Smooth muscle cell (in vitro differentiated cells): Measurements from ENCODE around the gene PRUNE2. TPM values are rescaled to one million over a fixed set of nuclear protein-coding genes. Genes with fewer than 3 reads are reported as not detected.

ENCODE experiments used
- DNase-seq: peaks from one replicate; lab custom pipeline; 2025; ENCODE audit not compliant: unreplicated experiment; lab: John Stamatoyannopoulos, UW
- H2AFZ ChIP-seq: fragments of 200-600 bp; sonication (generic); 2 replicates; pipeline ENCODE4 v1.6.0; 2016; ENCODE audit warnings: antibody characterized with exemption, low read depth, mild to moderate bottlenecking
- H3F3A ChIP-seq: fragments of 200-600 bp; sonication (generic); 2 replicates; pipeline ENCODE4 v1.6.0; 2017; ENCODE audit warnings: antibody characterized with exemption, low read depth
- H3K27ac ChIP-seq: fragments of 200-600 bp; sonication (generic); 2 replicates; pipeline ENCODE4 v1.5.1; 2016; ENCODE audit warnings: low read depth, mild to moderate bottlenecking
- H3K27me3 ChIP-seq: fragments of 200-600 bp; sonication (generic); 2 replicates; pipeline ENCODE4 v1.6.1; 2016; ENCODE audit warnings: low read depth, mild to moderate bottlenecking
- H3K36me3 ChIP-seq: fragments of 200-600 bp; sonication (generic); 2 replicates; pipeline ENCODE4 v1.5.1; 2016; ENCODE audit warnings: low read depth
- H3K4me1 ChIP-seq: fragments of 200-600 bp; sonication (generic); 2 replicates; pipeline ENCODE4 v1.5.1; 2016; ENCODE audit warnings: low read depth
- H3K4me2 ChIP-seq: fragments of 200-600 bp; sonication (generic); 2 replicates; pipeline ENCODE4 v1.6.0; 2016; ENCODE audit warnings: mild to moderate bottlenecking
- H3K4me3 ChIP-seq: fragments of 200-600 bp; sonication (generic); 2 replicates; pipeline ENCODE4 v1.5.1; 2016; ENCODE audit warnings: mild to moderate bottlenecking
- H3K79me2 ChIP-seq: fragments of 200-600 bp; sonication (generic); 2 replicates; pipeline ENCODE4 v1.6.0; 2016; ENCODE audit warnings: low read depth, mild to moderate bottlenecking
- H3K9ac ChIP-seq: fragments of 200-600 bp; sonication (generic); 2 replicates; pipeline ENCODE4 v1.6.0; 2016; ENCODE audit warnings: low read depth
- H3K9me3 ChIP-seq: fragments of 200-600 bp; sonication (generic); replicated peaks from 2 replicates; pipeline ENCODE4 v1.5.1; 2016; ENCODE audit warnings: low read depth
- H4K20me1 ChIP-seq: fragments of 200-600 bp; sonication (generic); 2 replicates; pipeline ENCODE4 v1.6.0; 2016; ENCODE audit warnings: low read depth
- WGBS: methylation state at CpG from one replicate; pipeline ENCODE4 v1.1.7; 2016; ENCODE audit warnings: low lambda C conversion rate; 5-methylcytosine and 5-hydroxymethylcytosine counted together
- polyA plus RNA-seq: library from polyadenylated mRNA; unstranded; fragments of >200 nt; fragmentation: Nextera tagmentation; extraction: Ambion mirVana; gene quantifications from 2 replicates; pipeline ENCODE4 v1.2.1, GENCODE V29; 2016
- total RNA-seq: library from RNA; depleted of rRNA; stranded (reverse); fragments of >200 nt; gene quantifications from 2 replicates; pipeline ENCODE4 v1.2.3, GENCODE V29; 2014
- TF ChIP-seq, protein P1 (sequence below): fragments of 200-600 bp; sonication (generic); IDR thresholded peaks from 2 replicates; pipeline ENCODE4 v1.5.1; 2017; ENCODE audit warnings: borderline replicate concordance, mild to moderate bottlenecking, antibody characterized with exemption; ENCODE audit not compliant: insufficient read depth, poor library complexity, severe bottlenecking

The PRUNE2 gene
- total and polyA plus RNA-seq, 2 experiments from 2014 or later, result 0.79 to 1.9 TPM

DNA sequence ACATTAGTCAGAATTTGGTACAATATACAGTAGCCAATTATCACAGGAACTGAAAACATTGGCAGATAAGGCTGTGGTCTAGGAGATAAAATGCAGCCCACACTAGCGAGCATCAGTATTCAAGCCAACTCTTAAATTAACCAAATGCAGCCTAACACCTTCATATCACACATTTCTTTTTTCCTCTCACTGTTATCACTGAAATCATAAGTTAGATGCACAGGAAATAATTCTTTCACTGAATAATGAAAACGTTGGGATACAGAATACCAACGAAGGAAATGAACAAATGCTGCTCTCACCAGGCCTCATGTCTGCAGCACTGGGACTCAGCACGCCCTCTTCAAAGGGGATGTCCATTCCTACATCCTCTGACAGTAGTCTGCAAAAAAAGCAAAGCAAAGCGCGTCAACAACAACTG is 250.8 kb downstream of the PRUNE2 start:
- TF ChIP-seq, protein P1, sequence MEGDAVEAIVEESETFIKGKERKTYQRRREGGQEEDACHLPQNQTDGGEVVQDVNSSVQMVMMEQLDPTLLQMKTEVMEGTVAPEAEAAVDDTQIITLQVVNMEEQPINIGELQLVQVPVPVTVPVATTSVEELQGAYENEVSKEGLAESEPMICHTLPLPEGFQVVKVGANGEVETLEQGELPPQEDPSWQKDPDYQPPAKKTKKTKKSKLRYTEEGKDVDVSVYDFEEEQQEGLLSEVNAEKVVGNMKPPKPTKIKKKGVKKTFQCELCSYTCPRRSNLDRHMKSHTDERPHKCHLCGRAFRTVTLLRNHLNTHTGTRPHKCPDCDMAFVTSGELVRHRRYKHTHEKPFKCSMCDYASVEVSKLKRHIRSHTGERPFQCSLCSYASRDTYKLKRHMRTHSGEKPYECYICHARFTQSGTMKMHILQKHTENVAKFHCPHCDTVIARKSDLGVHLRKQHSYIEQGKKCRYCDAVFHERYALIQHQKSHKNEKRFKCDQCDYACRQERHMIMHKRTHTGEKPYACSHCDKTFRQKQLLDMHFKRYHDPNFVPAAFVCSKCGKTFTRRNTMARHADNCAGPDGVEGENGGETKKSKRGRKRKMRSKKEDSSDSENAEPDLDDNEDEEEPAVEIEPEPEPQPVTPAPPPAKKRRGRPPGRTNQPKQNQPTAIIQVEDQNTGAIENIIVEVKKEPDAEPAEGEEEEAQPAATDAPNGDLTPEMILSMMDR, result no peak

DNA sequence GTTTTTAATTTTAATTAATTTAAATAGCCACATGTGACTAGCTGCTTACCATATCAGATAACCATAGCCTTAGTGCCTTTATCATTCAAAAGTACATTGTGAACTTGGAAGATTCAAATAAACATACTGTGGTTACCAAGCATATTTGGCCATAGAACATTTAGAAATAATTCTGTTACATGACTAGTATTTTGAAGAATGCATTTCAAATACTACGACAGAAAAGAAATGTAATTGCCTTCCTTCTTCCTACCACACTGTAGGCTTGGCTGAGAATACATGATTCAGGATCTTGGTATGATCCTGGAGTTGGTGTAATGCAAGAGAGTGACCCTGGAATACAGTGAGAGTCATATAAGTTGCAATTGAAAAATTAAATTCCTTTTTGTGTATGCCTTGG is 251.3 kb downstream of the PRUNE2 start:
- Histone ChIP-seq H3F3A (peaks cover 15% of the 10 kb centered on the region), H3K27me3 (no peaks in the 10 kb centered on the region), H3K9me3 (no peaks in the 10 kb centered on the region), H3K27ac (peak overlapping the region; percentile 92), H4K20me1 (no peaks in the 10 kb centered on the region), H3K79me2 (no peaks in the 10 kb centered on the region), H3K4me1 (peaks cover 12% of the 10 kb centered on the region), H2AFZ (no peak overlapping the region), H3K4me2 (peak overlapping the region; percentile 73), H3K36me3 (no peaks in the 10 kb centered on the region), H3K4me3 (no peak overlapping the region), H3K9ac (peak overlapping the region; percentile 61)
- WGBS, result 2% methylated on average over 1 of the region's 1 CpG
- no peak for DNase-seq
- TF ChIP-seq, protein P1, result no peak

More for the DNA sequence above, 250.8 kb downstream of the PRUNE2 start:
- Histone ChIP-seq H2AFZ (no peak overlapping the region), H3K4me2 (peak overlapping the region; percentile 73), H3K4me1 (peaks cover 12% of the 10 kb centered on the region), H4K20me1 (no peaks in the 10 kb centered on the region), H3K4me3 (no peak overlapping the region), H3K79me2 (no peaks in the 10 kb centered on the region), H3K9me3 (no peaks in the 10 kb centered on the region), H3K36me3 (no peaks in the 10 kb centered on the region), H3F3A (peaks cover 15% of the 10 kb centered on the region), H3K27me3 (no peaks in the 10 kb centered on the region), H3K27ac (peak overlapping the region; percentile 92), H3K9ac (no peak overlapping the region)
- WGBS, result 40% methylated on average over 6 of the region's 6 CpGs
- no peak for DNase-seq

DNA sequence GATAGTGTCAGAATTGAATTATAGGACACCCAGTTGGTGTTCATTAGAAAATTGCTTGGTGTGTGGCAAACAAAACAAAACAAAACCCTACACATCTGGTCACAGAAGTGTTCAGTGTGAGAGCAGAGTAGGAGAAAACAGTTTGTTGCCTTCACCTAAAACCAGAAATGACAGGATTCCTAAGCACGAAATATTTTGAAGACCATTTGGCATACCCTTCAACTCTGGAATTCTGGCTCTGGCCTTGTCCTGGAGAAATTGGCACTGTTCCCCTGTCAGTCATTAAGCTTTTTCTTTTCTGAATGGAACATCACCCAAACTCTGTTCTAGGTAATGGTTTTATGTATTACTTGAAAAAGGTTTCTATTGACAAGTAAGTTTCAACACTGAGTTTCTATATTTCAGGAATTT is 251.9 kb downstream of the PRUNE2 start:
- Histone ChIP-seq H3K36me3 (no peaks in the 10 kb centered on the region), H3K4me3 (no peak overlapping the region), H3K79me2 (no peaks in the 10 kb centered on the region), H3K27me3 (no peaks in the 10 kb centered on the region), H3K4me1 (peaks cover 12% of the 10 kb centered on the region), H3K9ac (peak overlapping the region; percentile 61), H2AFZ (peak overlapping the region; percentile 11), H4K20me1 (no peaks in the 10 kb centered on the region), H3K9me3 (no peaks in the 10 kb centered on the region), H3K27ac (peak overlapping the region; percentile 92), H3F3A (peaks cover 15% of the 10 kb centered on the region), H3K4me2 (peak overlapping the region; percentile 73)
- TF ChIP-seq, protein P1, result no peak
- 85% methylated on average over 1 of the region's 1 CpG for WGBS
- DNase-seq, result no peak

GRCh38 chr9:76652894-76653293 is 253.0 kb downstream of the PRUNE2 start:
- no peak for DNase-seq
- no peak overlapping the region for H3K4me2 ChIP-seq
- no peak overlapping the region for H3K4me3 ChIP-seq
- no peaks in the 10 kb centered on the region for H4K20me1 ChIP-seq
- 86% methylated on average over 2 of the region's 2 CpGs for WGBS
- H3K27ac ChIP-seq, result no peak overlapping the region
- no peak overlapping the region for H2AFZ ChIP-seq
- no peaks in the 10 kb centered on the region for H3K36me3 ChIP-seq
- H3F3A ChIP-seq, result peaks cover 15% of the 10 kb centered on the region
- TF ChIP-seq, protein P1, result no peak
- no peaks in the 10 kb centered on the region for H3K27me3 ChIP-seq
- no peaks in the 10 kb centered on the region for H3K9me3 ChIP-seq
- H3K4me1 ChIP-seq, result peaks cover 12% of the 10 kb centered on the region
- no peaks in the 10 kb centered on the region for H3K79me2 ChIP-seq
- H3K9ac ChIP-seq, result no peak overlapping the region
